ENCODE measurements around the gene PCMTD2. TPM values are rescaled to one million over a fixed set of nuclear protein-coding genes. Genes with fewer than 3 reads are reported as not detected.
A peak's percentile ranks its signal among the peaks of the same experiment; 100 is the strongest.

PCMTD2 gene
- total RNA-seq, 1 donor = 59.4 TPM

GRCh38 chr20:64224351-64225170 is 31.0 kb upstream of the PCMTD2 start:
- no peaks in the 10 kb centered on the region for H3K79me2 ChIP-seq (ENCODE audit: insufficient read depth, low read length)
- no peak for TF ChIP-seq CTCF (IDR thresholded peaks at IDR 0.05; ENCODE audit: extremely low read depth, low read depth, low read length)
- peaks cover 13% of the 10 kb centered on the region for H3K27me3 ChIP-seq (ENCODE audit: insufficient read depth, low read length)
- no peaks in the 10 kb centered on the region for H3K36me3 ChIP-seq (ENCODE audit: insufficient read depth, low read length)
- peak overlapping the region; percentile 12 for H2AFZ ChIP-seq (ENCODE audit: low read length)
- peaks cover 28% of the 10 kb centered on the region for H3K4me1 ChIP-seq (ENCODE audit: insufficient read depth, low read length)
- peak overlapping the region; percentile 49 for H3K4me2 ChIP-seq (ENCODE audit: insufficient read depth, low read length)
- H4K20me1 ChIP-seq (ENCODE audit: insufficient read depth, low read length) = peaks cover 4% of the 10 kb centered on the region
- H3K27ac ChIP-seq (ENCODE audit: low read depth, low read length) = peak overlapping the region; percentile 53
- no peak overlapping the region for H3K4me3 ChIP-seq (ENCODE audit: insufficient read depth, low read length)
- no peaks in the 10 kb centered on the region for H3K9me3 ChIP-seq (ENCODE audit: low read depth, low read length)
- DNase-seq (ENCODE audit: insufficient read length, low spot score, missing footprints) = peak; percentile 100

- Histone ChIP-seq H3K27me3 (ENCODE audit: insufficient read depth, low read length) (peaks cover 7% of the 10 kb centered on the region), H3K27ac (ENCODE audit: low read depth, low read length) (peak overlapping the region; percentile 53), H3K4me2 (ENCODE audit: insufficient read depth, low read length) (peak overlapping the region; percentile 49), H3K9me3 (ENCODE audit: low read depth, low read length) (no peaks in the 10 kb centered on the region), H3K4me3 (ENCODE audit: insufficient read depth, low read length) (no peak overlapping the region), H4K20me1 (ENCODE audit: insufficient read depth, low read length) (peaks cover 4% of the 10 kb centered on the region), H3K4me1 (ENCODE audit: insufficient read depth, low read length) (peaks cover 28% of the 10 kb centered on the region), H2AFZ (ENCODE audit: low read length) (peak overlapping the region; percentile 12), H3K79me2 (ENCODE audit: insufficient read depth, low read length) (no peaks in the 10 kb centered on the region), H3K36me3 (ENCODE audit: insufficient read depth, low read length) (no peaks in the 10 kb centered on the region)
- no peak for DNase-seq (ENCODE audit: insufficient read length, low spot score, missing footprints)
- no peak for TF ChIP-seq CTCF (IDR thresholded peaks at IDR 0.05; ENCODE audit: extremely low read depth, low read depth, low read length)
Measured at GRCh38 chr20:64225171-64225595, 30.4 kb upstream of the PCMTD2 start.

- Histone ChIP-seq H3K9me3 (ENCODE audit: low read depth, low read length) (no peaks in the 10 kb centered on the region), H3K79me2 (ENCODE audit: insufficient read depth, low read length) (no peaks in the 10 kb centered on the region), H3K4me1 (ENCODE audit: insufficient read depth, low read length) (peaks cover 28% of the 10 kb centered on the region), H3K27me3 (ENCODE audit: insufficient read depth, low read length) (peaks cover 3% of the 10 kb centered on the region), H3K27ac (ENCODE audit: low read depth, low read length) (no peak overlapping the region), H3K4me2 (ENCODE audit: insufficient read depth, low read length) (no peak overlapping the region), H2AFZ (ENCODE audit: low read length) (no peak overlapping the region), H3K4me3 (ENCODE audit: insufficient read depth, low read length) (no peak overlapping the region), H3K36me3 (ENCODE audit: insufficient read depth, low read length) (no peaks in the 10 kb centered on the region), H4K20me1 (ENCODE audit: insufficient read depth, low read length) (peaks cover 4% of the 10 kb centered on the region)
- DNase-seq (ENCODE audit: insufficient read length, low spot score, missing footprints) = no peak
- TF ChIP-seq CTCF (IDR thresholded peaks at IDR 0.05; ENCODE audit: extremely low read depth, low read depth, low read length) = no peak
Measured at GRCh38 chr20:64225828-64226598, 29.5 kb upstream of the PCMTD2 start.

Measured in osteoblast (primary cell).